ENCODE data around the gene PKD2L1. TPM values are rescaled to one million over a fixed set of nuclear protein-coding genes. Genes with fewer than 3 reads are reported as not detected.
A peak's percentile ranks its signal among the peaks of the same experiment; 100 is the strongest.

The PKD2L1 gene
- total RNA-seq, 1 experiment from 2014 or later, result not detected

DNA sequence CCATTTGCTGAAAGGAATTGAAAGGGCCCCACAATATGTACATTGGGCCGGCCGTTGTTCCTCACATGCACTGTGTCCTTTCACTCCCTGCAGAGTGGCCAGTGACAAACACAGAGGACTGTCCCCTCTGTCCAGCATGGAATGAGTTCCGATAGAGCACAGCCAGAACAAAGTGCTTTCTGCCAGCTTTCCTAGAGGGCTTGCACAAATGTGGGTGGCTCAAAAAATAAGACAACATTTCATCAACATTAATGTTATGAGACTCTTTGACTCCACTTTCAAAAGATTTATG, 2.4 kb downstream of the PKD2L1 start:
- CTCF ChIA-PET, result no interaction called here
- H3K4me1 ChIP-seq (ENCODE audit: insufficient read depth, low read length), result no peaks in the 10 kb centered on the region
- no TSS peak for BruUV-seq (replicated peaks)
- peaks cover 58% of the 10 kb centered on the region for H3K27me3 ChIP-seq (ENCODE audit: low read length)
- H3K4me3 ChIP-seq (ENCODE audit: low read length), result no peak overlapping the region
- no peak overlapping the region for H2AFZ ChIP-seq (ENCODE audit: low read length)
- H3K79me2 ChIP-seq (ENCODE audit: low read length), result no peaks in the 10 kb centered on the region
- H4K20me1 ChIP-seq (ENCODE audit: low read length), result no peaks in the 10 kb centered on the region
- no peak overlapping the region for H3K4me2 ChIP-seq (ENCODE audit: low read length)
- POLR2A ChIA-PET (ENCODE audit: unreplicated experiment), result no interaction called here
- H3K9me3 ChIP-seq (ENCODE audit: low read length), result no peaks in the 10 kb centered on the region
- H3K9me2 ChIP-seq (replicated peaks; ENCODE audit: low read length), result no peaks in the 10 kb centered on the region
- TF ChIP-seq CTCF (conservative IDR thresholded peaks at IDR 0.05; ENCODE audit: low read depth, low read length) (no peak), EZH2 (IDR thresholded peaks at IDR 0.05; ENCODE audit: low read length, unreplicated experiment) (no peak), EZH2phosphoT487 (IDR thresholded peaks at IDR 0.05; ENCODE audit: borderline replicate concordance, low read length) (no peak)
- no peak overlapping the region for H3K9ac ChIP-seq (ENCODE audit: low read length)
- H3K27ac ChIP-seq (ENCODE audit: low read length), result no peak overlapping the region
- intact Hi-C loops (cut with micrococcal nuclease), result no loop called here
- H3K36me3 ChIP-seq (ENCODE audit: low read depth, low read length), result no peaks in the 10 kb centered on the region
- no peak for DNase-seq
- no peak for ATAC-seq
- H3F3A ChIP-seq (ENCODE audit: low read length, unreplicated experiment), result no peaks in the 10 kb centered on the region

DNA sequence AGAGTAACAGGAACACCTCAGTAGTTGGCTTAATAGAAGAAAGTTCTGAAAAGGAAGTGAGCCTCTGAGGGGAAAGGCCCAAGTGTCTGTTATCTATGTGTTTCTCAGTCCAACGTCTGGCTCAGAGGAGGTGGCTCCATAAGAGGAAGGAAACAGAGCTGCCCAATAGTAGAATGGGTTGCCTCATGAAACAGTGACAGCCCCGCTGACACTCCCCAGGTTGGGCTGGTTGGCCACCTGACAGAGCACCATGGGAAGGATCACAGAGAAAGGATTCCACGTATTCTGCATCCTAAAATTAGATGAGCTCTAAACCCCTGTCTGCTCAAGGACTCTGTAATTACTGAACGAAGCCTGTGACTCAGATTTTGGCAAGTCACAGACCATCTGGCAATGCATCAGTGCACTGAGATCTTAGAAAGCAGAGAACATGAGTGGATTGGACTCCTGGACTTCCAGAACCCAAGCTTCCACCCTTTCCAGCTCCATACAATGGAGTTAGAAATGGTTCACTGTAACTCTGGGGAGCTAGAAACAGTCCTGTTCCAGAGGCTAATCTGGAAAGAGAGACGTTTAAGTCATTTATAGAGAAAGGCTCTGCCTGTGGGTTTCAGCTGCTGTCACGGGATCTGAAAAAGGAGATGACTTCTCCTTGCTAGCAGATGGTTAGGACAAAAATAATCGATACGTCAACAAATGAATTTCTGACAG, 2.9 kb downstream of the PKD2L1 start:
- no peaks in the 10 kb centered on the region for H3K9me3 ChIP-seq (ENCODE audit: low read length)
- H3K27ac ChIP-seq (ENCODE audit: low read length), result no peak overlapping the region
- BruUV-seq (replicated peaks), result no TSS peak
- no peak overlapping the region for H3K4me3 ChIP-seq (ENCODE audit: low read length)
- intact Hi-C loops (cut with micrococcal nuclease), result no loop called here
- H3K79me2 ChIP-seq (ENCODE audit: low read length), result no peaks in the 10 kb centered on the region
- no peaks in the 10 kb centered on the region for H3K4me1 ChIP-seq (ENCODE audit: insufficient read depth, low read length)
- DNase-seq (no peak), ATAC-seq (no peak)
- ChIA-PET CTCF (no interaction called here), POLR2A (ENCODE audit: unreplicated experiment) (no interaction called here)
- H2AFZ ChIP-seq (ENCODE audit: low read length), result no peak overlapping the region
- H3K4me2 ChIP-seq (ENCODE audit: low read length), result no peak overlapping the region
- no peak for TF ChIP-seq CTCF (conservative IDR thresholded peaks at IDR 0.05; ENCODE audit: low read depth, low read length)
- TF ChIP-seq EZH2phosphoT487 (IDR thresholded peaks at IDR 0.05; ENCODE audit: borderline replicate concordance, low read length), result no peak
- no peak for TF ChIP-seq EZH2 (IDR thresholded peaks at IDR 0.05; ENCODE audit: low read length, unreplicated experiment)
- no peaks in the 10 kb centered on the region for H3K9me2 ChIP-seq (replicated peaks; ENCODE audit: low read length)
- H3F3A ChIP-seq (ENCODE audit: low read length, unreplicated experiment), result no peaks in the 10 kb centered on the region
- no peak overlapping the region for H3K9ac ChIP-seq (ENCODE audit: low read length)
- peaks cover 57% of the 10 kb centered on the region for H3K27me3 ChIP-seq (ENCODE audit: low read length)
- no peaks in the 10 kb centered on the region for H4K20me1 ChIP-seq (ENCODE audit: low read length)
- H3K36me3 ChIP-seq (ENCODE audit: low read depth, low read length), result no peaks in the 10 kb centered on the region

DNA sequence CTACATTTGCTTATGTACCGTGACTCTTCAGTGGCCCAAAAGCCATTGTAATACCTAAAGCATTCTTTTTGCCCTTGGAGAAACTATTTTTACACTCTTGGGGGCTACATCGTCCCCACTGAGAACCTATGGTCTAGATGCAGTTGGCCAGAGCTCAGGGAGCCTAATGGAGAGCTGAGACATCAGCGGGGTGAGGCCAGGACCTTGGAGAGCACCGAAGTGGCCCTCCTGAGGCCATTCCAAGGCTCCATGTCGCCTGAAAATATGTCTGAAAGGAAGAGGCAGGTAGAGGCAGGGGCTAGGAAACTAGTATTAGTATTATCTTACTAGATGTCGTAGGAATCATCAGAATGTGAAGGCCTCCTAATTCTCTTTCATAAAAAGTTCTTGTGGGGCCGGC, 4.9 kb downstream of the PKD2L1 start:
- ATAC-seq, result no peak
- no peaks in the 10 kb centered on the region for H3F3A ChIP-seq (ENCODE audit: low read length, unreplicated experiment)
- no peaks in the 10 kb centered on the region for H4K20me1 ChIP-seq (ENCODE audit: low read length)
- BruUV-seq (replicated peaks), result no TSS peak
- H3K9me3 ChIP-seq (ENCODE audit: low read length), result no peaks in the 10 kb centered on the region
- no peaks in the 10 kb centered on the region for H3K9me2 ChIP-seq (replicated peaks; ENCODE audit: low read length)
- H3K27me3 ChIP-seq (ENCODE audit: low read length), result peaks cover 37% of the 10 kb centered on the region
- TF ChIP-seq EZH2phosphoT487 (IDR thresholded peaks at IDR 0.05; ENCODE audit: borderline replicate concordance, low read length) (no peak), EZH2 (IDR thresholded peaks at IDR 0.05; ENCODE audit: low read length, unreplicated experiment) (no peak), CTCF (conservative IDR thresholded peaks at IDR 0.05; ENCODE audit: low read depth, low read length) (no peak)
- ChIA-PET POLR2A (ENCODE audit: unreplicated experiment) (no interaction called here), CTCF (no interaction called here)
- H3K4me1 ChIP-seq (ENCODE audit: insufficient read depth, low read length), result no peaks in the 10 kb centered on the region
- H2AFZ ChIP-seq (ENCODE audit: low read length), result no peak overlapping the region
- no peak overlapping the region for H3K27ac ChIP-seq (ENCODE audit: low read length)
- H3K4me2 ChIP-seq (ENCODE audit: low read length), result no peak overlapping the region
- H3K79me2 ChIP-seq (ENCODE audit: low read length), result no peaks in the 10 kb centered on the region
- H3K9ac ChIP-seq (ENCODE audit: low read length), result no peak overlapping the region
- no peak overlapping the region for H3K4me3 ChIP-seq (ENCODE audit: low read length)
- DNase-seq, result peak; percentile 9
- intact Hi-C loops (cut with micrococcal nuclease), result no loop called here
- H3K36me3 ChIP-seq (ENCODE audit: low read depth, low read length), result no peaks in the 10 kb centered on the region
